SHP77 (cell line): ENCODE measurements around the gene EBF3.

Experiments used
- DNase-seq, 2 experiments: peaks; one replicate each; lab custom pipeline; 2025; lab: John Stamatoyannopoulos, UW

EBF3 gene

GRCh38 chr10:129850790-129851189 is 113.3 kb downstream of the EBF3 start:
- no peak for DNase-seq

GRCh38 chr10:129850316-129850715 is 113.8 kb downstream of the EBF3 start:
- no peak for DNase-seq

GRCh38 chr10:129849853-129850252 is 114.2 kb downstream of the EBF3 start:
- no peak for DNase-seq

GRCh38 chr10:129849452-129849750 is 114.7 kb downstream of the EBF3 start:
- DNase-seq = no peak

- no peak for DNase-seq
These were observed 115.2 kb downstream of the EBF3 start for GRCh38 chr10:129848696-129849451.

GRCh38 chr10:129847741-129848483 is 116.2 kb downstream of the EBF3 start:
- no peak for DNase-seq

GRCh38 chr10:129846991-129847391 is 117.1 kb downstream of the EBF3 start:
- DNase-seq = no peak

GRCh38 chr10:129845111-129845753 is 118.8 kb downstream of the EBF3 start:
- no peak for DNase-seq

- no peak for DNase-seq
These were observed 119.8 kb downstream of the EBF3 start for GRCh38 chr10:129844216-129844766.

GRCh38 chr10:129843702-129844101 is 120.4 kb downstream of the EBF3 start:
- DNase-seq = no peak

- no peak for DNase-seq
These were observed 120.9 kb downstream of the EBF3 start for GRCh38 chr10:129843131-129843541.

GRCh38 chr10:129842031-129842430 is 122.0 kb downstream of the EBF3 start:
- DNase-seq = no peak

GRCh38 chr10:129841590-129841989 is 122.5 kb downstream of the EBF3 start:
- no peak for DNase-seq

GRCh38 chr10:129841071-129841470 is 123.0 kb downstream of the EBF3 start:
- DNase-seq = no peak

- no peak for DNase-seq
These were observed 123.9 kb downstream of the EBF3 start for GRCh38 chr10:129840196-129840590.

- DNase-seq = no peak
These were observed 124.5 kb downstream of the EBF3 start for GRCh38 chr10:129839285-129840195.

- DNase-seq = no peak
These were observed 125.3 kb downstream of the EBF3 start for GRCh38 chr10:129838794-129839193.

GRCh38 chr10:129837909-129838582 is 126.0 kb downstream of the EBF3 start:
- DNase-seq = no peak

- no peak for DNase-seq
These were observed 127.8 kb downstream of the EBF3 start for GRCh38 chr10:129836253-129836652.

- no peak for DNase-seq
These were observed 129.9 kb downstream of the EBF3 start for GRCh38 chr10:129833994-129834739.
